AG04449 (cell line): ENCODE results near the gene TFDP2.

Experiments
- CTCF ChIA-PET: fragments of 350-600 bp; formaldehyde crosslinking; extraction: SDS; loops from one replicate; lab custom pipeline; 2021; ENCODE audit warnings: antibody characterized with exemption; lab: Yijun Ruan, JAX
- POLR2A ChIA-PET: fragments of 400-600, 350-600 bp; formaldehyde crosslinking; extraction: SDS; loops from one replicate; lab custom pipeline; 2020; ENCODE audit warnings: antibody characterized with exemption, inconsistent platforms; lab: Yijun Ruan, JAX
- DNase-seq: peaks from one replicate; pipeline ENCODE4 v3.0.0-alpha.2; 2010; ENCODE audit warnings: low read depth, low spot score
- H3K4me3 ChIP-seq: 2 replicates; pipeline ENCODE4 v1.5.1; 2011; ENCODE audit warnings: low read depth, mild to moderate bottlenecking, control low read depth, low read length
- CTCF ChIP-seq: IDR thresholded peaks from one replicate; pipeline ENCODE4 v1.5.1; 2011; ENCODE audit warnings: mild to moderate bottlenecking, moderate library complexity, low read length, control low read depth, inconsistent platforms; ENCODE audit not compliant: insufficient read depth; ENCODE audit errors: missing control alignments

The TFDP2 gene

DNA sequence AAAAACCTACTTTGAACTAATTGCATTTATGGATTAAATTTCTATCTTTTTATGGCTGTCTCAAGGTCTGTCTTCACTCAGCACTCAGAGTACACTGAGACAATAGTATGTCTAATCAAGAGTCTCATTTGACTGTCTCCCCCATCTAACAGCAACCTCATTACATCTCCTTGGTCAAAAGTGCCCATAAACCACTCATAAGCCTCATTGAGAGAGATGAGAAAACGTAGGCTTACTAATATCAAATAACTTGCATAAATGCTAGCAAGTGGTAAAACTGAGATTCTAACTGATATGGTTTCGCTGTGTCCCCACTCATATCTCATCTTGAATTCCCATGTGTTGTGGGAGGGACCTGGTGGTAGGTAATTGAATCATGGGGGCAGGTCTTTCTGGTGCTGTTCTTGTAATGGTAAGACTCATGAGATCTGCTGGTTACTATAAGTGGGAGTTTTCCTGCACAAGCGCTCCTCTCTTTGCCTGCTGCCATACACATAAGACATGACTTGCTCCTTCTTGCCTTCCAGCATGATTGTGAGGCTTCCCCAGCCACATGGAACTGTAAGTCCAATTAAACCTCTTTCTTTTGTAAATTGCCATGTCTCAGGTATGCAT lies 113.9 kb downstream of the TFDP2 start:
- H3K4me3 ChIP-seq = no peak overlapping the region
- TF ChIP-seq CTCF = no peak
- ChIA-PET CTCF (no interaction called here), POLR2A (no interaction called here)
- DNase-seq = no peak

- POLR2A ChIA-PET = no interaction called here
- CTCF ChIA-PET = no interaction called here
- TF ChIP-seq CTCF = no peak
- H3K4me3 ChIP-seq = no peak overlapping the region
- DNase-seq = no peak
Measured at GRCh38 chr3:142033292-142033691, 116.1 kb downstream of the TFDP2 start.

DNA sequence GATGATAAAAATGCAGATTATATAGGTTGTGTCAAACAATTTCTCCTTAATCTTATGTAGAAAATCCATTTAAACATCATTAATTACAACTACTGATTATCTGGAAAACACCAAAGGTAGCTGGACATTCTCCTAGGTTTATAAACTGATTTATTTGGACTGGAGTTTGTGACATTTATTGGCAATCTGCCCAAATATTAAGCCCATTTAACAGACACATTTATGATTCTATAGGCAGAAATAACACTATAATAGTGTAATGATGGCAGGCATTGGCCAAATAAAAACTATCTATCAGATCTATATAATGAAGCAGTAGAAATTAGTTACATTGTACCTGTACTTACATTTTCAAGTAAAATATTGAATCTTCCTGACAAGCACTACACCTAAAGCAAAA lies 117.8 kb downstream of the TFDP2 start:
- CTCF ChIA-PET = no interaction called here
- no peak for TF ChIP-seq CTCF
- no peak overlapping the region for H3K4me3 ChIP-seq
- POLR2A ChIA-PET = no interaction called here
- DNase-seq = no peak

- no peak for TF ChIP-seq CTCF
- no peak overlapping the region for H3K4me3 ChIP-seq
- ChIA-PET POLR2A (no interaction called here), CTCF (interaction anchor here (0.7 to 1.1 kb wide), 2 partner anchors 63 to 117 kb away, joined by 3 read pairs; no protein-coding TSS in a partner anchor)
- no peak for DNase-seq
Measured at GRCh38 chr3:142029791-142030190, 119.6 kb downstream of the TFDP2 start.

- no peak for DNase-seq
- H3K4me3 ChIP-seq = no peak overlapping the region
- CTCF ChIA-PET = interaction anchor here (0.7 to 1.1 kb wide), 3 partner anchors 8 to 116 kb away, joined by 3 read pairs; no protein-coding TSS in a partner anchor
- no peak for TF ChIP-seq CTCF
- POLR2A ChIA-PET = no interaction called here
Measured at GRCh38 chr3:142029052-142029642, 120.2 kb downstream of the TFDP2 start.

DNA sequence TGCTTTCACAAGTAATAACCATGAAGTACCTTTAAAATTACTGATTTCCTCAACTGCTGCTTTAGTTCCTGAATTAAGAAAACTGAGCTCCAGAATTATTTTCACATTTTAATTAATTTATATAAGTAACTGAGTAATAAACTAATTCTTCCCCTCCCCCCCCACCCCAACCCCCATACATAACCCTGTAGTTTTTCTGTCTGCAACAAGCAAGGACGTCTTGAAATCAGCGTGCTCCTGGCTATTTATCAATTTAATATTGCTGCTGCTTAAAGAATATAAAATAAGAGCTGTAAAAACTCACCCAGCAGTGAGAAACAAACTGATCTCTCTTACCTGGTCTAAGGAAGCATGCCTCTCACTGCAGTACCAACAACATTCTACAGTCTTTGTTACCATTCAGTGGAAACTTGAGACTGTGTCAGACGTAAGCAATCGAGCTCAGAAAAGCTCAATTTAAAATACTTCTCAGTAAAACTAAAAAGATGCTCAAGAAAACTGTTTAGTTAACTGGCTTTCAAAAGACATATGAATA lies 121.0 kb downstream of the TFDP2 start:
- DNase-seq = peak; percentile 19
- CTCF ChIA-PET = interaction anchor here (1.0 kb wide), 1 partner anchor 8 kb away, joined by 3 read pairs; no protein-coding TSS in a partner anchor
- H3K4me3 ChIP-seq = peak overlapping the region; percentile 59
- TF ChIP-seq CTCF = no peak
- POLR2A ChIA-PET = no interaction called here
